OCI-LY1 (cell line): ENCODE data around the gene PASK.

Experiments used
- CTCF ChIP-seq: fragments of 200-600 bp; sonication (generic), shearing (Covaris generic); IDR thresholded peaks from 2 replicates; pipeline ENCODE4 v1.5.1; 2017; ENCODE audit warnings: mild to moderate bottlenecking, antibody characterized with exemption, low read length, moderate library complexity, mixed read lengths
- EZH2 ChIP-seq: fragments of 200-600 bp; sonication (generic), shearing (Covaris generic); IDR thresholded peaks from 2 replicates; pipeline ENCODE4 v1.8.0; 2017; ENCODE audit warnings: borderline replicate concordance, mixed run types, mild to moderate bottlenecking, antibody characterized with exemption, low read length, moderate library complexity, mixed read lengths

GRCh38 chr2:241135737-241136136, 13.5 kb downstream of the PASK start:
- no peak for TF ChIP-seq CTCF
- TF ChIP-seq EZH2, result no peak
